H9 (cell line): ENCODE data around the gene HOXC6. TPM values are rescaled to one million over a fixed set of nuclear protein-coding genes. Genes with fewer than 3 reads are reported as not detected.

ENCODE experiments used
- DNase-seq: peaks from one replicate; pipeline ENCODE4 v3.0.0-alpha.2; 2017
- H2AFZ ChIP-seq: one replicate; pipeline ENCODE4 v1.6.1; 2013; ENCODE audit warnings: mild to moderate bottlenecking, low read length, control low read depth, moderate library complexity
- H2AK5ac ChIP-seq: 2 replicates; pipeline ENCODE4 v1.6.1; 2013; ENCODE audit warnings: low read length, control low read depth, mixed read lengths; ENCODE audit not compliant: insufficient read length
- H2BK120ac ChIP-seq: one replicate; pipeline ENCODE4 v1.6.1; 2013; ENCODE audit warnings: low read depth, mild to moderate bottlenecking, low read length, control low read depth, inconsistent platforms; ENCODE audit not compliant: poor library complexity, severe bottlenecking
- H2BK12ac ChIP-seq: 2 replicates; pipeline ENCODE4 v1.6.1; 2013; ENCODE audit warnings: low read length, control low read depth, mixed read lengths, low read depth; ENCODE audit not compliant: insufficient read length
- H2BK15ac ChIP-seq: 2 replicates; pipeline ENCODE4 v1.6.1; 2013; ENCODE audit warnings: low read depth, low read length, control low read depth
- H2BK20ac ChIP-seq: one replicate; pipeline ENCODE4 v1.6.1; 2013; ENCODE audit warnings: low read depth, mild to moderate bottlenecking, low read length, control low read depth, inconsistent platforms; ENCODE audit not compliant: poor library complexity, severe bottlenecking
- H2BK5ac ChIP-seq: 2 replicates; pipeline ENCODE4 v1.6.1; 2013; ENCODE audit warnings: low read length, control low read depth, mixed read lengths; ENCODE audit not compliant: insufficient read length
- H3K14ac ChIP-seq: 2 replicates; pipeline ENCODE4 v1.6.1; 2013; ENCODE audit warnings: low read length, control low read depth; ENCODE audit not compliant: insufficient read depth
- H3K18ac ChIP-seq: 2 replicates; pipeline ENCODE4 v1.6.1; 2013; ENCODE audit warnings: low read depth, mild to moderate bottlenecking, mixed read lengths, low read length, control low read depth; ENCODE audit not compliant: insufficient read length
- H3K23ac ChIP-seq: 2 replicates; pipeline ENCODE4 v1.6.1; 2013; ENCODE audit warnings: low read length, control low read depth, mixed read lengths, low read depth; ENCODE audit not compliant: insufficient read length
- H3K23me2 ChIP-seq: 2 replicates; pipeline ENCODE4 v1.6.1; 2013; ENCODE audit warnings: low read depth, mild to moderate bottlenecking, mixed read lengths, low read length, control low read depth; ENCODE audit not compliant: insufficient read length, poor library complexity, severe bottlenecking
- H3K27ac ChIP-seq: 2 replicates; pipeline ENCODE4 v1.5.1; 2013; ENCODE audit warnings: low read length, control low read depth, mixed read lengths, low read depth; ENCODE audit not compliant: insufficient read length
- H3K27me3 ChIP-seq: 2 replicates; pipeline ENCODE4 v1.6.1; 2013; ENCODE audit warnings: low read length, control low read depth, inconsistent platforms; ENCODE audit not compliant: insufficient read depth
- H3K4ac ChIP-seq: 2 replicates; pipeline ENCODE4 v1.6.1; 2013; ENCODE audit warnings: low read depth, mild to moderate bottlenecking, control low read depth, inconsistent platforms, low read length, moderate library complexity
- H3K4me1 ChIP-seq: 2 replicates; pipeline ENCODE4 v1.6.1; 2013; ENCODE audit warnings: low read length, control low read depth, inconsistent platforms; ENCODE audit not compliant: insufficient read depth
- H3K4me2 ChIP-seq: 2 replicates; pipeline ENCODE4 v1.6.1; 2013; ENCODE audit warnings: low read length, control low read depth, mixed read lengths; ENCODE audit not compliant: insufficient read length, insufficient read depth
- H3K56ac ChIP-seq: 2 replicates; pipeline ENCODE4 v1.6.1; 2013; ENCODE audit warnings: low read depth, mild to moderate bottlenecking, mixed read lengths, low read length, control low read depth; ENCODE audit not compliant: insufficient read length
- H3K79me1 ChIP-seq: 2 replicates; pipeline ENCODE4 v1.6.1; 2013; ENCODE audit warnings: low read depth, mild to moderate bottlenecking, moderate library complexity, low read length, control low read depth, inconsistent platforms; ENCODE audit not compliant: insufficient read depth, poor library complexity, severe bottlenecking
- H3K79me2 ChIP-seq: 2 replicates; pipeline ENCODE4 v1.6.1; 2013; ENCODE audit warnings: low read length, control low read depth, inconsistent platforms; ENCODE audit not compliant: insufficient read depth
- H3K9ac ChIP-seq: 2 replicates; pipeline ENCODE4 v1.6.1; 2013; ENCODE audit warnings: low read length, control low read depth, mixed read lengths; ENCODE audit not compliant: insufficient read length; ENCODE audit errors: extremely low read depth
- H3K9me3 ChIP-seq: one replicate; pipeline ENCODE4 v1.6.1; 2013; ENCODE audit warnings: low read depth, low read length, inconsistent platforms; ENCODE audit not compliant: control insufficient read depth
- H3T11ph ChIP-seq: one replicate; pipeline ENCODE4 v1.6.1; 2013; ENCODE audit warnings: mild to moderate bottlenecking, low read length, control low read depth, inconsistent platforms
- H4K20me1 ChIP-seq: one replicate; pipeline ENCODE4 v1.6.1; 2013; ENCODE audit not compliant: control insufficient read depth, insufficient read length, insufficient read depth
- H4K5ac ChIP-seq: 2 replicates; pipeline ENCODE4 v1.6.1; 2013; ENCODE audit warnings: low read depth, mild to moderate bottlenecking, mixed read lengths, low read length, control low read depth; ENCODE audit not compliant: insufficient read length
- H4K8ac ChIP-seq: replicated peaks from 2 replicates; pipeline ENCODE4 v1.6.1; 2013; ENCODE audit warnings: low read length, control low read depth, mixed read lengths, low read depth; ENCODE audit not compliant: insufficient read length
- H4K91ac ChIP-seq: 2 replicates; pipeline ENCODE4 v1.6.1; 2013; ENCODE audit warnings: low read depth, mild to moderate bottlenecking, moderate library complexity, mixed read lengths, low read length, control low read depth; ENCODE audit not compliant: insufficient read length
- H3K27ac Mint-ChIP-seq, 3 experiments: 2 replicates in 2 of 3; 3 replicates in 1 of 3; pipeline ENCODE4 v1.8.0; 2020 to 2021; ENCODE audit warnings: mixed read lengths in 3 of 3, mild to moderate bottlenecking in 1 of 3, moderate library complexity in 1 of 3
- H3K27me3 Mint-ChIP-seq: 2 replicates; pipeline ENCODE4 v1.8.0; 2021; ENCODE audit warnings: low read depth, mild to moderate bottlenecking, moderate library complexity, mixed read lengths
- H3K36me3 Mint-ChIP-seq, 3 experiments: 2 replicates in 2 of 3; 3 replicates in 1 of 3; pipeline ENCODE4 v1.8.0; 2020 to 2021; ENCODE audit warnings: low read depth in 3 of 3, mixed read lengths in 3 of 3; ENCODE audit not compliant: insufficient read depth in 1 of 3
- H3K4me1 Mint-ChIP-seq, 2 experiments: 2 replicates each; pipeline ENCODE4 v1.8.0; 2020; ENCODE audit warnings: mixed read lengths in 2 of 2
- H3K4me3 Mint-ChIP-seq, 2 experiments: 2 replicates in 1 of 2; 3 replicates in 1 of 2; pipeline ENCODE4 v1.8.0; 2020 to 2021; ENCODE audit warnings: mild to moderate bottlenecking in 2 of 2, mixed read lengths in 2 of 2, moderate library complexity in 1 of 2
- H3K9me3 Mint-ChIP-seq, 2 experiments: 2 replicates in 1 of 2; 3 replicates in 1 of 2; pipeline ENCODE4 v1.8.0; 2020; ENCODE audit warnings: mild to moderate bottlenecking in 2 of 2, mixed read lengths in 2 of 2, moderate library complexity in 1 of 2
- CTCF ChIP-seq: fragments of 200-600 bp; sonication (generic); conservative IDR thresholded peaks from 3 replicates; pipeline ENCODE4 v1.8.0; 2021; ENCODE audit warnings: antibody characterized with exemption, mild to moderate bottlenecking
- WGBS: extraction: QIAGEN DNeasy Blood & Tissue Kit; methylation state at CpG from one replicate; pipeline ENCODE4 v1.1.7; 2013; ENCODE audit warnings: missing lambda C conversion rate, low lambda C conversion rate, mixed read lengths; ENCODE audit not compliant: insufficient read length; ENCODE audit errors: extremely low coverage; 5-methylcytosine and 5-hydroxymethylcytosine counted together
- total RNA-seq: library from RNA; stranded (reverse); gene quantifications from 2 replicates; pipeline ENCODE4 v1.2.1, GENCODE V29; 2021

Gene HOXC6
- total RNA-seq, 1 experiment from 2014 or later = not detected

GRCh38 chr12:54071942-54072341 is 43.7 kb downstream of the HOXC6 start:
- Mint-ChIP-seq H3K9me3 (no peaks in the 10 kb centered on the region; a peak in 1 of 5 replicates), H3K36me3 (peaks cover 0 to 2% (median 0%) of the 10 kb centered on the region in 3 experiments; a peak in 1 of 7 replicates), H3K27ac (no peak overlapping the region), H3K4me1 (peaks cover 18 to 26% of the 10 kb centered on the region in 2 experiments), H3K4me3 (no peak overlapping the region), H3K27me3 (peaks cover 91% of the 10 kb centered on the region)
- Histone ChIP-seq H3K4ac (no peak overlapping the region), H4K8ac (no peak overlapping the region), H3K14ac (no peak overlapping the region), H2BK12ac (no peak overlapping the region), H3K56ac (no peak overlapping the region), H3K4me1 (peaks cover 3% of the 10 kb centered on the region; the same call in 1 of the 2 replicates), H2BK5ac (no peak overlapping the region), H2AK5ac (no peak overlapping the region), H3K27me3 (peaks cover 13% of the 10 kb centered on the region; the same call in 1 of the 2 replicates), H3K27ac (no peak overlapping the region), H2AFZ (no peak overlapping the region), H2BK15ac (no peak overlapping the region), H3T11ph (no peak overlapping the region), H4K5ac (no peak overlapping the region), H3K4me2 (no peak overlapping the region), H3K79me1 (no peaks in the 10 kb centered on the region), H3K23ac (no peak overlapping the region), H3K23me2 (no peaks in the 10 kb centered on the region), H3K9ac (no peak overlapping the region), H3K79me2 (no peaks in the 10 kb centered on the region), H3K18ac (no peak overlapping the region), H4K91ac (no peak overlapping the region), H4K20me1 (no peaks in the 10 kb centered on the region), H2BK120ac (no peak overlapping the region), H3K9me3 (no peaks in the 10 kb centered on the region), H2BK20ac (no peak overlapping the region)
- TF ChIP-seq CTCF = no peak
- DNase-seq = no peak
- WGBS = no CpG with 5 or more reads among the region's 1 CpG
